Right lobe of liver (tissue), 6 donors: ENCODE data around the gene CARMIL1. TPM values are rescaled to one million over a fixed set of nuclear protein-coding genes. Genes with fewer than 3 reads are reported as not detected.

Experiments
- ATAC-seq, 4 donors: fragments of 200-7000 bp; cut with Tn5 transposase; one replicate each; pipeline ENCODE4 v1.9.1; 2020; ENCODE audit warnings: mild to moderate bottlenecking in 4 of 4, moderate library complexity in 4 of 4
- DNase-seq, 3 donors: peaks; one replicate each; pipeline ENCODE4 v3.0.0-alpha.2; 2020
- H3K27ac ChIP-seq, 3 donors: fragments of 200-600 bp; one replicate each; pipeline ENCODE4 v1.8.0; 2022
- H3K27me3 ChIP-seq, 2 donors: fragments of 200-600 bp; one replicate each; pipeline ENCODE4 v1.8.0; 2022
- H3K36me3 ChIP-seq, 4 donors: fragments of 200-600 bp; sonication (generic) in 1 of 4; one replicate each; pipeline versions ENCODE4 v1.5.1 to v1.8.0; 2017 to 2022; ENCODE audit warnings: control low read depth in 1 of 4
- H3K4me1 ChIP-seq, 4 donors: fragments of 200-600 bp; sonication (generic) in 1 of 4; one replicate each; pipeline versions ENCODE4 v1.5.1 to v1.8.0; 2017 to 2022; ENCODE audit warnings: control low read depth in 1 of 4
- H3K4me3 ChIP-seq, 3 donors: fragments of 200-600 bp; one replicate each; pipeline ENCODE4 v1.8.0; 2022
- H3K9me3 ChIP-seq, 4 donors: fragments of 200-600 bp; sonication (generic) in 1 of 4; one replicate each; pipeline versions ENCODE4 v1.5.1 to v1.8.0; 2017 to 2022; ENCODE audit warnings: control low read depth in 1 of 4
- POLR2A ChIP-seq: fragments of 450-650 bp; IDR thresholded peaks from one replicate; pipeline ENCODE4 v1.6.1; 2017; ENCODE audit warnings: antibody characterized with exemption, mild to moderate bottlenecking
- WGBS: methylation state at CpG from one replicate; pipeline ENCODE4 v1.1.6; 2018; ENCODE audit warnings: low coverage, low lambda C conversion rate; ENCODE audit not compliant: insufficient coverage; ENCODE audit errors: missing lambda C conversion rate; 5-methylcytosine and 5-hydroxymethylcytosine counted together
- intact Hi-C, 2 donors: fragments of 100-400 bp; cut with DNase I; formaldehyde crosslinking; loops; one replicate each; pipeline versions ENCODE4 v1.11.2 to v1.14.1; 2022
- total RNA-seq, 6 experiments: library from RNA; depleted of rRNA in 2 of 6; stranded (reverse); fragments of >200 nt in 2 of 6; fragmentation: NEBNext Ultra II Directional in 3 of 6; extraction: Animal tissue kit (Norgen Biotek cat#: 25700) in 3 of 6; gene quantifications; one replicate each; pipeline versions ENCODE4 v1.1.0 to v1.2.4, GENCODE V29; 2016 to 2023
- TF ChIP-seq, protein P1 (sequence below), 4 donors: fragments of 200-600 bp in 3 of 4; fragments of 450-650 bp in 1 of 4; IDR thresholded peaks; one replicate each; pipeline versions ENCODE4 v1.5.1 to v1.8.0; 2016 to 2022; ENCODE audit warnings: antibody characterized with exemption in 4 of 4, mild to moderate bottlenecking in 2 of 4
- donor health status: DM: no; HTN: yes; CAD: no.
- donor health status: DM: no; HTN: no; CAD: no.
- donor health status: DM: no; HTN: no; CAD: no.
- donor health status: DM: no; HTN: yes; CAD: no.
- donor health status: DM: no; HTN: yes; CAD: no.

The CARMIL1 gene
- total RNA-seq, 6 experiments from 2014 or later: 3.3 to 8.6 (median 4.6) TPM

DNA sequence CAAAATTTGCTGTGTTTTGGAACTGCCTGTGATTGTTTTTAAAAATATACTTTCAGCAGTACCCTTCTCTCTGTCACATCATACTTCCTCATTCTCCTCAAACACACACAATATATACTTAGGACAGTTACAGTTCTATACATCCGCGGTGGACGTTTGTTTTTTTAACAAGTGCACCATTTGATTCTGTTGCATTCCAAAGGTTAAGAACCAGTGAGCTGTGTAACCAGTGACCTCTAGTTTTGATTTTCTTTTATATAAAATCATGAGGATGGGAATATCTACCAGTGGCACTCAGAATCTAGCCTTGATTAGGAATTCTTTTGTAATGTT is 152.8 kb downstream of the CARMIL1 start:
- H3K36me3 ChIP-seq: no peaks in the 10 kb centered on the region
- H3K4me1 ChIP-seq: no peaks in the 10 kb centered on the region
- no peak for TF ChIP-seq POLR2A
- TF ChIP-seq, protein P1, sequence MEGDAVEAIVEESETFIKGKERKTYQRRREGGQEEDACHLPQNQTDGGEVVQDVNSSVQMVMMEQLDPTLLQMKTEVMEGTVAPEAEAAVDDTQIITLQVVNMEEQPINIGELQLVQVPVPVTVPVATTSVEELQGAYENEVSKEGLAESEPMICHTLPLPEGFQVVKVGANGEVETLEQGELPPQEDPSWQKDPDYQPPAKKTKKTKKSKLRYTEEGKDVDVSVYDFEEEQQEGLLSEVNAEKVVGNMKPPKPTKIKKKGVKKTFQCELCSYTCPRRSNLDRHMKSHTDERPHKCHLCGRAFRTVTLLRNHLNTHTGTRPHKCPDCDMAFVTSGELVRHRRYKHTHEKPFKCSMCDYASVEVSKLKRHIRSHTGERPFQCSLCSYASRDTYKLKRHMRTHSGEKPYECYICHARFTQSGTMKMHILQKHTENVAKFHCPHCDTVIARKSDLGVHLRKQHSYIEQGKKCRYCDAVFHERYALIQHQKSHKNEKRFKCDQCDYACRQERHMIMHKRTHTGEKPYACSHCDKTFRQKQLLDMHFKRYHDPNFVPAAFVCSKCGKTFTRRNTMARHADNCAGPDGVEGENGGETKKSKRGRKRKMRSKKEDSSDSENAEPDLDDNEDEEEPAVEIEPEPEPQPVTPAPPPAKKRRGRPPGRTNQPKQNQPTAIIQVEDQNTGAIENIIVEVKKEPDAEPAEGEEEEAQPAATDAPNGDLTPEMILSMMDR (IDR thresholded peaks at IDR 0.05): no peak
- H3K4me3 ChIP-seq: no peak overlapping the region
- no peak for ATAC-seq
- H3K9me3 ChIP-seq: no peaks in the 10 kb centered on the region
- no peaks in the 10 kb centered on the region for H3K27me3 ChIP-seq
- 56% methylated on average over 3 of the region's 3 CpGs for WGBS
- no peak overlapping the region for H3K27ac ChIP-seq
- DNase-seq: no peak
- intact Hi-C loops: no loop called here

DNA sequence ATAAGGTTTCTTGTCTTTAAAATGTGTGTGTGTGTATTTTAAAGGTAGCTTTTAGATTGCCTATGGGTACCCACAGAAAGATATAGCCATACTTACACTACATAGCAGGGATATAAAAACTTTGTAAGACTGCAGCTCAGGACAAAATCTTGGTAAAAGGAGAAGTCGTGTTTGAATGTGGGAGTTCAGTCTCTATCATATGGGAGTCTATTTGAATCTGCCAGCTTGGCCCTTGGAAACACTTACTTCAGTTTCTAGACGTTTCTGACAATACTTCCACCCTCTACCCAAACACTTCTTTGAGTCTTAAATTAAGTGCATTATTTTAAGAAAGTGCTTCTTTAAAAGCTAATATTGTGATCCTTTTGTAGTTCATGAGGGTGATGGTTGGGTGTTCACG is 155.7 kb downstream of the CARMIL1 start:
- H3K4me1 ChIP-seq: no peaks in the 10 kb centered on the region
- ATAC-seq: no peak
- intact Hi-C loops: no loop called here
- no peak for TF ChIP-seq POLR2A
- TF ChIP-seq, protein P1 (IDR thresholded peaks at IDR 0.05): no peak
- H3K4me3 ChIP-seq: no peak overlapping the region
- no peak for DNase-seq
- no peaks in the 10 kb centered on the region for H3K36me3 ChIP-seq
- WGBS: 77% methylated on average over 3 of the region's 3 CpGs
- no peak overlapping the region for H3K27ac ChIP-seq
- H3K9me3 ChIP-seq: no peaks in the 10 kb centered on the region
- no peaks in the 10 kb centered on the region for H3K27me3 ChIP-seq

DNA sequence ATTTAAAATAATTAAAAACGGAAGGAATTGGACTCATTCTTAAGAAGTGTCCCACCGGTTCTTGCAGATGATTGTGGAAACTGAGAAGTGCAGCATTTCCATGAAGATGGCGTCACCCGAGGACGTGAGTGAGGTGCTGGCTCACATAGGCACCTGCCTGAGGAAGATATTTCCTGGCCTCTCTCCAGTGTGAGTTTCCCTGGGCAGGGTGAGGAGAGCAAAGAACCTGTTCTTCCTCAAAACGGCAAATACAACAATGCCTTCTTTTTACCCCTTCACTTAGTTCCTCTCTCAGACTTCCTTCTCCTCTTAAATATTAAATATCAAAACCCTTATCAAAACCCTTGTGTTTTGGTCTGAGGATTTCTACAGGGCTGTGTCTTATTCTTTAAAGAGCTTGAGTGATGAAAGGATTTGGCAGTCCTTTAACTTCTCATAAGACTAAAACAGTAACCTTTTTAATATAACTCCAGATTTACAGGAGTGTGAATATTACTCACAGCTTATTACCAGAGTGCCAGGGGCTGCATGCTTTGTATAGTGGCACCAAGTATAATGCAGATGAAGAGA is 156.3 kb downstream of the CARMIL1 start:
- Histone ChIP-seq H3K4me1 (no peaks in the 10 kb centered on the region), H3K27ac (no peak overlapping the region), H3K9me3 (no peaks in the 10 kb centered on the region), H3K36me3 (no peaks in the 10 kb centered on the region), H3K4me3 (no peak overlapping the region), H3K27me3 (no peaks in the 10 kb centered on the region)
- 83% methylated on average over 6 of the region's 6 CpGs for WGBS
- ATAC-seq (peak in 1 of 4 donors; percentile 20), DNase-seq (no peak)
- intact Hi-C loops: no loop called here
- TF ChIP-seq, protein P1 (IDR thresholded peaks at IDR 0.05): no peak
- TF ChIP-seq POLR2A: no peak

DNA sequence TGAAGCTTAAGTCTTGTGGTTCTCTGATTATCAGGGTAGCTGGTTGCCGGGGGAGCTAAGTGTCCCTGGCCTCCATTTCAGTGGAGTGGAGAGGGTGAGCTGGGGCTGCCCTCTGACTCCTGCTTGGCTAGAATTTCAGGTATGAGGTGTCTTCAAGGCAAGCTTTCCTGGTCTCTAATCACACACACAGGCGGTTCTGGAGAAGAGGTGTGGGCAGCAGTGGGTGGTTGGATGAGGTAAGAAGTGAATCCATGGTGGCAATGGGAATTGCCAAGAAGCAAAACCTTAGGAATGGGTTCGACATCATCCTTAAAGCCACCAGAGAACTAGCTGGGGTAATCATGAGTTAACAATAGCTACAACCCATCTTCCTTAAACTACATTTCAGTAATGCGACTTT is 157.6 kb downstream of the CARMIL1 start:
- TF ChIP-seq POLR2A: no peak
- TF ChIP-seq, protein P1 (IDR thresholded peaks at IDR 0.05): no peak
- no peak overlapping the region for H3K4me3 ChIP-seq
- H3K4me1 ChIP-seq: no peaks in the 10 kb centered on the region
- intact Hi-C loops: no loop called here
- no peak for DNase-seq
- no peaks in the 10 kb centered on the region for H3K36me3 ChIP-seq
- H3K9me3 ChIP-seq: no peaks in the 10 kb centered on the region
- ATAC-seq: no peak
- WGBS: 86% methylated on average over 4 of the region's 4 CpGs
- H3K27ac ChIP-seq: no peak overlapping the region
- H3K27me3 ChIP-seq: no peaks in the 10 kb centered on the region

DNA sequence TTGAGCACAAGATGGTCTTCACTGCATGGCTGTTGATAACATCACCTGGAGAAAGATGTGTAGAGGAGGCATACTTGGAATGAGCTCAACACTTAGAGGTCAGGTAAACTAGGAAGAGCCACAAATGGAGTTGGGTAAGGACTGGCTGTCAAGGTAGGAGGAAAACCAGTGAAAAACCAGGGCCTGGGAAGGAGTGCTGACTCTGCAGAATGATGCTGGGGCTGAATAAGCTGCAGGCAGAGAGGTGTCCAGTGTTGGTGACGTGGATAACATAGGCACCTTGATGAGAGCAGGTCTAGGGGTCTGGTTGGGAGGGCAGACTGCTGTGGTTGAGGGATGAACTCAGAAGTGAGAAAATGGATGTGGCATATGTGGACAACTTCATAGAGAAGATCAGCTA is 160.2 kb downstream of the CARMIL1 start:
- Histone ChIP-seq H3K4me1 (no peaks in the 10 kb centered on the region), H3K36me3 (no peaks in the 10 kb centered on the region), H3K9me3 (no peaks in the 10 kb centered on the region), H3K27ac (no peak overlapping the region), H3K27me3 (no peaks in the 10 kb centered on the region), H3K4me3 (no peak overlapping the region)
- 100% methylated on average over 1 of the region's 1 CpG for WGBS
- DNase-seq (no peak), ATAC-seq (no peak)
- intact Hi-C loops: no loop called here
- TF ChIP-seq POLR2A: no peak
- TF ChIP-seq, protein P1 (IDR thresholded peaks at IDR 0.05): no peak
